Activated naive CD4-positive, alpha-beta T cell treated with anti-CD3 and anti-CD28 coated beads, Interleukin-2, amount 50 U/mL, for 24 hours (primary cell): Measurements from ENCODE around the gene SLC34A3.
"Not testable (repeated sequence)": the region's sequence is repeated elsewhere in the genome, so short reads cannot be mapped to it uniquely, and the experiment has no call there.

Experiments
- H3K27ac Mint-ChIP-seq: one replicate; pipeline ENCODE4 v1.8.0; 2021; ENCODE audit warnings: mild to moderate bottlenecking, mixed read lengths
- H3K27me3 Mint-ChIP-seq: one replicate; pipeline ENCODE4 v1.8.0; 2021; ENCODE audit warnings: mixed read lengths
- H3K36me3 Mint-ChIP-seq: one replicate; pipeline ENCODE4 v1.8.0; 2021; ENCODE audit warnings: mixed read lengths
- H3K4me1 Mint-ChIP-seq: one replicate; pipeline ENCODE4 v1.8.0; 2021; ENCODE audit warnings: mixed read lengths
- H3K4me3 Mint-ChIP-seq: one replicate; pipeline ENCODE4 v1.8.0; 2021; ENCODE audit warnings: mild to moderate bottlenecking, mixed read lengths
- H3K9me3 Mint-ChIP-seq: one replicate; pipeline ENCODE4 v1.8.0; 2021; ENCODE audit warnings: mixed read lengths

Gene SLC34A3

DNA sequence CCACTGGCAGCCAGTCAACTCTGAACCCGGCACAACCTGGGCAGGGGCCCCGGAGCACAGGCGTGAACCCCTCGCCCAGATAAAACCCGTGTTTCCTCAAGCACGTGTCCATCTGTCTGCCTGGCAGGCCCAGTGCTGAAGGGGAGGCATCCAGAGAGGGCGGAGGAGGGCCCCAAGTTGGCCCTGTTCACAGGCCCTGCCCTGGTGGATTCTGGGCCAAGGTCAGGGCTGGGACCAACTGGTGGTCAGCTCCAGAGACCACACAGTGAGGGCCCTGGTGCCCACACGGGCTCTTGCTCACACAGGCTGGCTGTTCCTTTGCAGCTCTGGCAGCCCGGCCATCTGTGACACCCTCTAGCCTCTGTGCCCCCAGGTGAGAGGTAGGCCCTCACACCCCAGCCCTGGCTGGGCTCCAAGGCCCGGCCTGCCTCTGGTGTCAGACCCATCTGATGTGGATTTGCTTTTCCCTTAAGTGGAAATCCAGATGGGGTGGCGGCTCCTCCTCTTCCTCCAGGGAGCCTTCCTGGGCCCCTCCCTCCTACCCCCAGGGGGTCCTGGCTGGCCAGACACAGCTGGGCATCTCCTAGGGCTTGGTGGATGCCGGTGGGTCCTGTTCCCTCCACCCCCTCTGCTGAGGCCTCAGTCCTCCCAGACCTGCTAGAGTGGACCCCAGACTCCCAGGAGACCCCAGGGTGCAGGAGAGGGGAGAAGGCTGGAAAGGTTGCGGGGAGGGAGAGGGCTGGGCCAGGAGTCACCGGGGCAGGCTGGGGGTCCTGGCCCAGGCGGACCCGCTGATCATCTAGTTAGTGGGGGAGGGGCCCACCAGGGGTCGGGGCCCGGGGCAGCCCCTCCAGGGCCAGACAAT lies 19.9 kb downstream of the SLC34A3 start:
- Mint-ChIP-seq H3K4me3 (no peak overlapping the region), H3K36me3 (no peaks in the 10 kb centered on the region), H3K27ac (no peak overlapping the region), H3K4me1 (peaks cover 5% of the 10 kb centered on the region), H3K9me3 (no peaks in the 10 kb centered on the region), H3K27me3 (no peaks in the 10 kb centered on the region)

- no peak within 1 kb of the TSS for H3K4me3 Mint-ChIP-seq
- no peaks in the 10 kb centered on the region for H3K9me3 Mint-ChIP-seq
- peaks cover 7% of the 10 kb centered on the region for H3K4me1 Mint-ChIP-seq
- H3K27ac Mint-ChIP-seq = no peak within 1 kb of the TSS
- H3K36me3 Mint-ChIP-seq = no peaks in the 10 kb centered on the region
- H3K27me3 Mint-ChIP-seq = no peaks in the 10 kb centered on the region
Observed at GRCh38 chr9:137251194-137251461, 20.4 kb downstream of the SLC34A3 start, which contains the start of gene STPG3. STPG3 (plus strand) TSS chr9:137251286; CDS start chr9:137251287, 1 bp downstream.

- Mint-ChIP-seq H3K4me1 (peaks cover 12% of the 10 kb centered on the region), H3K4me3 (no peak overlapping the region), H3K9me3 (no peaks in the 10 kb centered on the region), H3K36me3 (no peaks in the 10 kb centered on the region), H3K27ac (no peak overlapping the region), H3K27me3 (no peaks in the 10 kb centered on the region)
Observed at GRCh38 chr9:137251490-137252268, 21.0 kb downstream of the SLC34A3 start.

DNA sequence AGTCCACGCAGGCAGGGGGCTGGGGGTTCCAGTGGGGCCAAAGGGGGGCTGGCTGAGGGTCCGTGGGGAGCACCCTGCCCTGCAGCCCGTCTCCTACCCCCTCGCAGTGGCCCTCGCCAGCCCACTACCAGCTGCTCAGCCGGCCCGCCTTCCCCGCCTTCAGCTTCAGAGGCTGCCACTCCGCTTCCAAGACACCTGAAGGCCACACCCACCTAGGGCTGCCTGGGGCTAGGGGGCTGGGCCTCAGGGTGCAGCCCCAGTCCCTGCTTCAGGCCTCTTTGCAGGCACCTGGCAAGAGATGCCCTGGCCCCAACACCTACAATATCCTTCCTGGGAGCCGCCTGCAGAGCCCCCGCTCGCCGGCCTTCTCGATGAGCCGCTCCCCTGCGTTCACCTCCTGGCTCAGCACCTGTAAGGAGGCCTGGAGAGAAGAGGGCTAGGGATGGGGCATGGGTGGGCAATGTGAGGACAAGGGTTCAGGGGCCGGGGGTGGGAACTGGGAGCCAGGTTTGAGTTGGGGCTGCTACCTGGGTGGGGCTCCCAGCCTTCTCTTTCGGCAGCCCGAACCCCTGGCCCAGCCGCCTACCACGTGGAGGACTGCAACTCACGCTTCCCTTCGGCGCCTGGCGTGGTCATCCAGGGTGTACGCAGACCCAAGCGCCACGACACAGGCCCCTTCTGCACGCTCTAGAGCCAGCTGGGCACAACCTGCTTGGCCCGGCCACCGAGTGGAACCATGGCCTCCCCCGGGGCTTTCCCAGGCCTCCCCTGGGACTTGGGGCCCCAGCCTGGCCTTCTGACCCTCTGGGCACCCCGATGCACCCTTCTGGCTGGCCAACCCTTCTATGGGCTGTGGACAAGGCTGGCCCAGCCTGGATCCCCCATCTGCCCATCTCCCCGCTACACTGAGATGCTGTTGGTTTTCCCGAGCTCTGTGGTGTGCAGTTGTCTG lies 22.1 kb downstream of the SLC34A3 start:
- Mint-ChIP-seq H3K4me3 (no peak overlapping the region), H3K4me1 (peaks cover 14% of the 10 kb centered on the region), H3K27me3 (no peaks in the 10 kb centered on the region), H3K27ac (no peak overlapping the region), H3K36me3 (no peaks in the 10 kb centered on the region), H3K9me3 (no peaks in the 10 kb centered on the region)

- peak overlapping the region; percentile 72 for H3K27ac Mint-ChIP-seq
- H3K36me3 Mint-ChIP-seq = no peaks in the 10 kb centered on the region
- H3K27me3 Mint-ChIP-seq = no peaks in the 10 kb centered on the region
- peaks cover 14% of the 10 kb centered on the region for H3K4me1 Mint-ChIP-seq
- no peaks in the 10 kb centered on the region for H3K9me3 Mint-ChIP-seq
- peak overlapping the region; percentile 88 for H3K4me3 Mint-ChIP-seq
Observed at GRCh38 chr9:137253717-137254623, 23.3 kb downstream of the SLC34A3 start.

- Mint-ChIP-seq H3K9me3 (no peaks in the 10 kb centered on the region), H3K4me3 (peak within 1 kb of the TSS; percentile 88), H3K36me3 (no peaks in the 10 kb centered on the region), H3K27me3 (no peaks in the 10 kb centered on the region), H3K4me1 (peaks cover 14% of the 10 kb centered on the region), H3K27ac (peak within 1 kb of the TSS; percentile 74)
Observed at GRCh38 chr9:137254624-137255447, 24.1 kb downstream of the SLC34A3 start, which contains the start of gene NELFB. NELFB (plus strand) TSS chr9:137255327.

GRCh38 chr9:137255448-137256114 lies 24.9 kb downstream of the SLC34A3 start:
- H3K4me1 Mint-ChIP-seq = peaks cover 14% of the 10 kb centered on the region
- H3K4me3 Mint-ChIP-seq = peak overlapping the region; percentile 85
- H3K9me3 Mint-ChIP-seq = no peaks in the 10 kb centered on the region
- no peaks in the 10 kb centered on the region for H3K27me3 Mint-ChIP-seq
- peak overlapping the region; percentile 74 for H3K27ac Mint-ChIP-seq
- no peaks in the 10 kb centered on the region for H3K36me3 Mint-ChIP-seq

DNA sequence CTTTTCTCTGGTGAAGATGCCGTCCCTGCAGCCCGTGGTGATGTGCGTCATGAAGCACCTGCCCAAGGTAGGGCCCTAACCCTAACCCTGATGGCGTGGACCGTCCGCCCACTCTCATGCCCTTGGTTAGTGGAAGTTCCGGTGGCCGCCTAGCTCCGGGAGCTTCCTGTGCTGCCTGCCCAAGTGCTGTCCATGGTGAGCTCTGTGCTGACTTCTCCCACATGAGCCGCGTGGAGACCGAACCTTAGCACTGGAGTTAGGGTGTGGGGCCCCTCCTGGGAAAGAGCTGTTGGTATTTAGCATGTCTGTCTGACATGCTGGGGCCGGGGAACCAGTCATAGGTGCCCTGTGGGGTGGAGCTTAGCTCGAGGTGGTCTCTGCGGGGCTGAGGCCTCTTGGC lies 25.7 kb downstream of the SLC34A3 start:
- Mint-ChIP-seq H3K4me3 (peak overlapping the region; percentile 85), H3K4me1 (peaks cover 14% of the 10 kb centered on the region), H3K27ac (no peak overlapping the region), H3K27me3 (no peaks in the 10 kb centered on the region), H3K9me3 (no peaks in the 10 kb centered on the region), H3K36me3 (no peaks in the 10 kb centered on the region)

DNA sequence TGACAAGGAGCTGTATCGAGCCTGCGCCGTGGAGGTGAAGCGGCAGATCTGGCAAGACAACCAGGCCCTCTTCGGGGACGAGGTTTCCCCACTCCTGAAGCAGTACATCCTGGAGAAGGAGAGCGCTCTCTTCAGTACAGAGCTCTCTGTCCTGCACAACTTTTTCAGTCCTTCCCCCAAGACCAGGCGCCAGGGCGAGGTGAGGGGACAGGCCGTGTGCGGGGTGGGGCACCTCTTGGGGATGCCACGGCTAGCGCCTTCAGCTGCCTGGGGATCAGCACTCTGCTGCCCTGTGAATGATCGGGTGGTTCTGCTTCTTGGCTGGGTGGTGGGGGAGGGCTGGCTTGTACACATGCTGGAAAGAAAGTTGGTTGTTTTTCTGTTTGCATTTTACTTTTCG lies 26.2 kb downstream of the SLC34A3 start:
- Mint-ChIP-seq H3K27ac (no peak overlapping the region), H3K36me3 (peaks cover 4% of the 10 kb centered on the region), H3K4me3 (peak overlapping the region; percentile 85), H3K27me3 (no peaks in the 10 kb centered on the region), H3K4me1 (peaks cover 14% of the 10 kb centered on the region), H3K9me3 (no peaks in the 10 kb centered on the region)

DNA sequence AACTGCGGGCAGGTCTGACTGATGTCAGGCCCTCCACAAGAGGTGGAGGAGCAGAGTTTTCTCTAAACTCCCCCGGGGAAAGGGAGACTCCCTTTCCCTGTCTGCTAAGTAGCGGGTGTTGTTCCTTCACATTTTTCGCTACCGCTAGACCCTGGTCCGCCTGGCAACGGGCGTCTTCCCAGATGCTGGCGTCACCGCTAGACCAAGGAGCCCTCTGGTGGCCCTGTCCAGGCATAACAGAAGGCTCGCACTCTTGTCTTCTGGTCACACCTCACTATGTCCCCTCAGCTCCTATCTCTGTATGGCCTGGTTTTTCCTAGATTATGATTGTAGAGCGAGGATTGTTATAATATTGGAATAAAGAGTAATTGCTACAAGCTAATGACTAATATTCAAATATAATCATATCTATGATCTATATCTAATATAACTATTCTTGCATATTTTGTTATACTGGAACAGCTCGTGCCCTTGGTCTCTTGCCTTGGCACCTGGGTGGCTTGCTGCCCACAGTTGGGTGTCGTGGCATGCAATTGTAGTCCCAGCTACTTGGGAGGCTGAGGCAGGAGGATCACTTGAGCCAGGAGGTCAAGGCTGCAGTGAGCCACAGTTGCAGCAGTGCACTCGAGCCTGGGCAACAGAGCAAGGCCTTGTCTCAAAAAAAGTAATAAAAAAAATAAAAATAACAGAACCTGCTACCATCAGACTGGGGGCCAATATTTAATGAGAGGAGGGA lies 31.6 kb downstream of the SLC34A3 start:
- H3K36me3 Mint-ChIP-seq, H3K27ac Mint-ChIP-seq, H3K4me1 Mint-ChIP-seq, H3K27me3 Mint-ChIP-seq, H3K9me3 Mint-ChIP-seq, H3K4me3 Mint-ChIP-seq: not testable (repeated sequence)

DNA sequence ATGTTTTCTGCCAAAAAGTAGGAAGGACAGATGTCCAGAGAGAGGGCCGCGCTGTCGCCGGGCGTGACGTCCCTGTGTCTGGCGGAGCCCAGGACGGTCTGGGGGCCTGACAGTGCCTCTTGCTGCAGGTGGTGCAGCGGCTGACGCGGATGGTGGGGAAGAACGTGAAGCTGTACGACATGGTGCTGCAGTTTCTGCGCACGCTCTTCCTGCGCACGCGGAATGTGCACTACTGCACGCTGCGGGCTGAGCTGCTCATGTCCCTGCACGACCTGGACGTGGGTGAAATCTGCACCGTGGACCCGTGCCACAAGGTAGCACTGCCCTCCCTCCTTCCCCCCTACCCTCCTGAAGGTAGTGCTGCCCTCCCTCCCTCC lies 32.2 kb downstream of the SLC34A3 start:
- no peak overlapping the region for H3K4me3 Mint-ChIP-seq
- no peak overlapping the region for H3K27ac Mint-ChIP-seq
- no peaks in the 10 kb centered on the region for H3K27me3 Mint-ChIP-seq
- H3K36me3 Mint-ChIP-seq = peaks cover 4% of the 10 kb centered on the region
- H3K4me1 Mint-ChIP-seq = no peaks in the 10 kb centered on the region
- no peaks in the 10 kb centered on the region for H3K9me3 Mint-ChIP-seq

DNA sequence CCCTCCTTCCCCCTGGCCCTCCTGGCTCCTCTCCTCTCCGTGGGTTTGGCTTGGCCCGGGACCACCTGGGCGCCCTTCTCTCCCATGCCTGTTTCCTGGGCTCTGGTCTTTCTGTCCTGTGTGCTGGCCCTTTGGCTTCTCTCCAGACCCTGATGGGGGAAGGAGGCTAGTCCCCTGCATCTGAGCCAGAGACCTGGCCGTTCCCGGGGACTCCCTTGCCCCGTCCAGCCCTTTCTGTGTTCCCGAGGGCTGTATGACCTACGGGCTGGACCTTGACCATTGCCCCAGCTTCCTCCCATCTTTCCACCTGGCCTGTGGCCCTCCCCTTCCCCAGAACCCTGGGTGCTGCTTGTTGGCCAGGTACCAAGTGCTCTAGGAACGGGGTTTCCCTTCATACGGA lies 32.8 kb downstream of the SLC34A3 start:
- no peak overlapping the region for H3K4me3 Mint-ChIP-seq
- H3K9me3 Mint-ChIP-seq = no peaks in the 10 kb centered on the region
- H3K27ac Mint-ChIP-seq = no peak overlapping the region
- no peaks in the 10 kb centered on the region for H3K4me1 Mint-ChIP-seq
- peaks cover 4% of the 10 kb centered on the region for H3K36me3 Mint-ChIP-seq
- H3K27me3 Mint-ChIP-seq = no peaks in the 10 kb centered on the region

DNA sequence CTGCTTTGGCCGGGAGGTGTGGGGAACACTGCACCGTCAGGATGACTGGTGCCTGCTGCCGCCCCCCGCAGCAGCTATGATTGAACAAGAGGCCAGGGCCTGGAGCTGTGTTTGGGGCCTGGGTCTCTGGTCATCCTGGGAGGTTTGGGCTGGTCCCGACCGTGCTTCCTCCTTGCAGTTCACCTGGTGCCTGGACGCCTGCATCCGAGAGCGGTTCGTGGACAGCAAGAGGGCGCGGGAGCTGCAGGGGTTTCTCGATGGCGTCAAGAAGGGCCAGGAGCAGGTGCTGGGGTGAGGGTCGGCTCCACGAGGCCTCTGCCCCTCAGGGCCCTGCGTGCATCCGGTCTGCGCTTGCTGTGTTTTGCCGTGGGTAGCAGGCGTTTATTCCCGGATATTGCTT lies 33.4 kb downstream of the SLC34A3 start:
- H3K27me3 Mint-ChIP-seq = no peaks in the 10 kb centered on the region
- no peak overlapping the region for H3K4me3 Mint-ChIP-seq
- no peak overlapping the region for H3K27ac Mint-ChIP-seq
- peaks cover 6% of the 10 kb centered on the region for H3K36me3 Mint-ChIP-seq
- H3K9me3 Mint-ChIP-seq = no peaks in the 10 kb centered on the region
- no peaks in the 10 kb centered on the region for H3K4me1 Mint-ChIP-seq
